ENCODE results near the gene TSTD2. TPM values are rescaled to one million over a fixed set of nuclear protein-coding genes. Genes with fewer than 3 reads are reported as not detected.

TSTD2 gene
- total RNA-seq, 1 experiment from 2014 or later = 16.8 TPM

DNA sequence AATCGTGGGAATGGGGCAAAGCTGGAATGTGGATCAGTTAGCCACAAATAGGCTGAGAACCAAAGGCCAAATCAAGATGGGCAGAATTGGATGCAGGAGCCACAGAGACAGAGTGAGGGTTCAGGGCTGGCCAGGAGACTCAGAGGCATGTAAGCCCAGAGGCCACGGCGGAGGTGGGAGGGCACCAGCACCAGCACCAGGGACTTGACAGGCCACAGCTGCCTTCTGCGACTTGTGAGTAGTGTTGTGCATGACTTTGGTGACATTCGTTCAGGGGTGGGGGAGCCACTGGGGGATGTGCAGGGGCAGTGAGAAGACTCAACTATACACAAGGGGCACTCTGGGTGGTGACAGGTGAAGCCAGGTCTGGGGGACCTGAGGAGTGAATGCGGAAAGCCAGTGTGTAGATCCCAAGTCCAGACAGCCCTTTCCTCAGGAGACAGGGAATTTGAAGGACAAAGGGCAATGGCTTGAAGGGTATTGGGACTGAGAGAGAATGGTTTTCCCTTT is 78.5 kb downstream of the TSTD2 start:
- ChIA-PET CTCF (no interaction called here), POLR2A (no interaction called here)
- ATAC-seq (no peak), DNase-seq (ENCODE audit: low spot score) (no peak)
- no peak overlapping the region for H3K27ac Mint-ChIP-seq
- H3K27me3 Mint-ChIP-seq (ENCODE audit: low read depth) = no peaks in the 10 kb centered on the region
- no peaks in the 10 kb centered on the region for H3K9me3 Mint-ChIP-seq
- peaks cover 23% of the 10 kb centered on the region for H3K4me1 Mint-ChIP-seq
- no peaks in the 10 kb centered on the region for H3K36me3 Mint-ChIP-seq
- TF ChIP-seq, protein P1, sequence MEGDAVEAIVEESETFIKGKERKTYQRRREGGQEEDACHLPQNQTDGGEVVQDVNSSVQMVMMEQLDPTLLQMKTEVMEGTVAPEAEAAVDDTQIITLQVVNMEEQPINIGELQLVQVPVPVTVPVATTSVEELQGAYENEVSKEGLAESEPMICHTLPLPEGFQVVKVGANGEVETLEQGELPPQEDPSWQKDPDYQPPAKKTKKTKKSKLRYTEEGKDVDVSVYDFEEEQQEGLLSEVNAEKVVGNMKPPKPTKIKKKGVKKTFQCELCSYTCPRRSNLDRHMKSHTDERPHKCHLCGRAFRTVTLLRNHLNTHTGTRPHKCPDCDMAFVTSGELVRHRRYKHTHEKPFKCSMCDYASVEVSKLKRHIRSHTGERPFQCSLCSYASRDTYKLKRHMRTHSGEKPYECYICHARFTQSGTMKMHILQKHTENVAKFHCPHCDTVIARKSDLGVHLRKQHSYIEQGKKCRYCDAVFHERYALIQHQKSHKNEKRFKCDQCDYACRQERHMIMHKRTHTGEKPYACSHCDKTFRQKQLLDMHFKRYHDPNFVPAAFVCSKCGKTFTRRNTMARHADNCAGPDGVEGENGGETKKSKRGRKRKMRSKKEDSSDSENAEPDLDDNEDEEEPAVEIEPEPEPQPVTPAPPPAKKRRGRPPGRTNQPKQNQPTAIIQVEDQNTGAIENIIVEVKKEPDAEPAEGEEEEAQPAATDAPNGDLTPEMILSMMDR (IDR thresholded peaks at IDR 0.05) = no peak
- TF ChIP-seq RORB (CRISPR knock-in tag; IDR thresholded peaks at IDR 0.05) (no peak), ZBTB21 (CRISPR knock-in tag; IDR thresholded peaks at IDR 0.05; ENCODE audit: borderline replicate concordance) (no peak), TEAD1 (CRISPR knock-in tag; IDR thresholded peaks at IDR 0.05) (no peak), EMX1 (CRISPR knock-in tag; IDR thresholded peaks at IDR 0.05) (no peak), ATF1 (CRISPR knock-in tag; IDR thresholded peaks at IDR 0.05) (no peak), SP1 (CRISPR knock-in tag; conservative IDR thresholded peaks at IDR 0.05) (no peak), ESRRA (CRISPR knock-in tag; IDR thresholded peaks at IDR 0.05; ENCODE audit: borderline replicate concordance) (no peak), NFYB (CRISPR knock-in tag; conservative IDR thresholded peaks at IDR 0.05; ENCODE audit: low read depth) (no peak), TP53 (CRISPR knock-in tag; IDR thresholded peaks at IDR 0.05) (no peak), ZNF138 (CRISPR knock-in tag; conservative IDR thresholded peaks at IDR 0.05) (no peak), ELF4 (CRISPR knock-in tag; IDR thresholded peaks at IDR 0.05; ENCODE audit: low read depth) (no peak), ZNF263 (CRISPR knock-in tag; IDR thresholded peaks at IDR 0.05; ENCODE audit: low read depth) (no peak), NR3C1 (CRISPR knock-in tag; conservative IDR thresholded peaks at IDR 0.05; ENCODE audit: low read depth) (no peak)
- TF ChIP-seq, protein P2, sequence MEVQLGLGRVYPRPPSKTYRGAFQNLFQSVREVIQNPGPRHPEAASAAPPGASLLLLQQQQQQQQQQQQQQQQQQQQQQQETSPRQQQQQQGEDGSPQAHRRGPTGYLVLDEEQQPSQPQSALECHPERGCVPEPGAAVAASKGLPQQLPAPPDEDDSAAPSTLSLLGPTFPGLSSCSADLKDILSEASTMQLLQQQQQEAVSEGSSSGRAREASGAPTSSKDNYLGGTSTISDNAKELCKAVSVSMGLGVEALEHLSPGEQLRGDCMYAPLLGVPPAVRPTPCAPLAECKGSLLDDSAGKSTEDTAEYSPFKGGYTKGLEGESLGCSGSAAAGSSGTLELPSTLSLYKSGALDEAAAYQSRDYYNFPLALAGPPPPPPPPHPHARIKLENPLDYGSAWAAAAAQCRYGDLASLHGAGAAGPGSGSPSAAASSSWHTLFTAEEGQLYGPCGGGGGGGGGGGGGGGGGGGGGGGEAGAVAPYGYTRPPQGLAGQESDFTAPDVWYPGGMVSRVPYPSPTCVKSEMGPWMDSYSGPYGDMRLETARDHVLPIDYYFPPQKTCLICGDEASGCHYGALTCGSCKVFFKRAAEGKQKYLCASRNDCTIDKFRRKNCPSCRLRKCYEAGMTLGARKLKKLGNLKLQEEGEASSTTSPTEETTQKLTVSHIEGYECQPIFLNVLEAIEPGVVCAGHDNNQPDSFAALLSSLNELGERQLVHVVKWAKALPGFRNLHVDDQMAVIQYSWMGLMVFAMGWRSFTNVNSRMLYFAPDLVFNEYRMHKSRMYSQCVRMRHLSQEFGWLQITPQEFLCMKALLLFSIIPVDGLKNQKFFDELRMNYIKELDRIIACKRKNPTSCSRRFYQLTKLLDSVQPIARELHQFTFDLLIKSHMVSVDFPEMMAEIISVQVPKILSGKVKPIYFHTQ (CRISPR knock-in tag; IDR thresholded peaks at IDR 0.05) = no peak
- TF ChIP-seq, protein P3, sequence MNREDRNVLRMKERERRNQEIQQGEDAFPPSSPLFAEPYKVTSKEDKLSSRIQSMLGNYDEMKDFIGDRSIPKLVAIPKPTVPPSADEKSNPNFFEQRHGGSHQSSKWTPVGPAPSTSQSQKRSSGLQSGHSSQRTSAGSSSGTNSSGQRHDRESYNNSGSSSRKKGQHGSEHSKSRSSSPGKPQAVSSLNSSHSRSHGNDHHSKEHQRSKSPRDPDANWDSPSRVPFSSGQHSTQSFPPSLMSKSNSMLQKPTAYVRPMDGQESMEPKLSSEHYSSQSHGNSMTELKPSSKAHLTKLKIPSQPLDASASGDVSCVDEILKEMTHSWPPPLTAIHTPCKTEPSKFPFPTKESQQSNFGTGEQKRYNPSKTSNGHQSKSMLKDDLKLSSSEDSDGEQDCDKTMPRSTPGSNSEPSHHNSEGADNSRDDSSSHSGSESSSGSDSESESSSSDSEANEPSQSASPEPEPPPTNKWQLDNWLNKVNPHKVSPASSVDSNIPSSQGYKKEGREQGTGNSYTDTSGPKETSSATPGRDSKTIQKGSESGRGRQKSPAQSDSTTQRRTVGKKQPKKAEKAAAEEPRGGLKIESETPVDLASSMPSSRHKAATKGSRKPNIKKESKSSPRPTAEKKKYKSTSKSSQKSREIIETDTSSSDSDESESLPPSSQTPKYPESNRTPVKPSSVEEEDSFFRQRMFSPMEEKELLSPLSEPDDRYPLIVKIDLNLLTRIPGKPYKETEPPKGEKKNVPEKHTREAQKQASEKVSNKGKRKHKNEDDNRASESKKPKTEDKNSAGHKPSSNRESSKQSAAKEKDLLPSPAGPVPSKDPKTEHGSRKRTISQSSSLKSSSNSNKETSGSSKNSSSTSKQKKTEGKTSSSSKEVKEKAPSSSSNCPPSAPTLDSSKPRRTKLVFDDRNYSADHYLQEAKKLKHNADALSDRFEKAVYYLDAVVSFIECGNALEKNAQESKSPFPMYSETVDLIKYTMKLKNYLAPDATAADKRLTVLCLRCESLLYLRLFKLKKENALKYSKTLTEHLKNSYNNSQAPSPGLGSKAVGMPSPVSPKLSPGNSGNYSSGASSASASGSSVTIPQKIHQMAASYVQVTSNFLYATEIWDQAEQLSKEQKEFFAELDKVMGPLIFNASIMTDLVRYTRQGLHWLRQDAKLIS (CRISPR knock-in tag; IDR thresholded peaks at IDR 0.05; ENCODE audit: borderline replicate concordance) = no peak
- TF ChIP-seq, protein P4, sequence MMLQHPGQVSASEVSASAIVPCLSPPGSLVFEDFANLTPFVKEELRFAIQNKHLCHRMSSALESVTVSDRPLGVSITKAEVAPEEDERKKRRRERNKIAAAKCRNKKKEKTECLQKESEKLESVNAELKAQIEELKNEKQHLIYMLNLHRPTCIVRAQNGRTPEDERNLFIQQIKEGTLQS (CRISPR knock-in tag; conservative IDR thresholded peaks at IDR 0.05) = no peak
- TF ChIP-seq, protein P5, sequence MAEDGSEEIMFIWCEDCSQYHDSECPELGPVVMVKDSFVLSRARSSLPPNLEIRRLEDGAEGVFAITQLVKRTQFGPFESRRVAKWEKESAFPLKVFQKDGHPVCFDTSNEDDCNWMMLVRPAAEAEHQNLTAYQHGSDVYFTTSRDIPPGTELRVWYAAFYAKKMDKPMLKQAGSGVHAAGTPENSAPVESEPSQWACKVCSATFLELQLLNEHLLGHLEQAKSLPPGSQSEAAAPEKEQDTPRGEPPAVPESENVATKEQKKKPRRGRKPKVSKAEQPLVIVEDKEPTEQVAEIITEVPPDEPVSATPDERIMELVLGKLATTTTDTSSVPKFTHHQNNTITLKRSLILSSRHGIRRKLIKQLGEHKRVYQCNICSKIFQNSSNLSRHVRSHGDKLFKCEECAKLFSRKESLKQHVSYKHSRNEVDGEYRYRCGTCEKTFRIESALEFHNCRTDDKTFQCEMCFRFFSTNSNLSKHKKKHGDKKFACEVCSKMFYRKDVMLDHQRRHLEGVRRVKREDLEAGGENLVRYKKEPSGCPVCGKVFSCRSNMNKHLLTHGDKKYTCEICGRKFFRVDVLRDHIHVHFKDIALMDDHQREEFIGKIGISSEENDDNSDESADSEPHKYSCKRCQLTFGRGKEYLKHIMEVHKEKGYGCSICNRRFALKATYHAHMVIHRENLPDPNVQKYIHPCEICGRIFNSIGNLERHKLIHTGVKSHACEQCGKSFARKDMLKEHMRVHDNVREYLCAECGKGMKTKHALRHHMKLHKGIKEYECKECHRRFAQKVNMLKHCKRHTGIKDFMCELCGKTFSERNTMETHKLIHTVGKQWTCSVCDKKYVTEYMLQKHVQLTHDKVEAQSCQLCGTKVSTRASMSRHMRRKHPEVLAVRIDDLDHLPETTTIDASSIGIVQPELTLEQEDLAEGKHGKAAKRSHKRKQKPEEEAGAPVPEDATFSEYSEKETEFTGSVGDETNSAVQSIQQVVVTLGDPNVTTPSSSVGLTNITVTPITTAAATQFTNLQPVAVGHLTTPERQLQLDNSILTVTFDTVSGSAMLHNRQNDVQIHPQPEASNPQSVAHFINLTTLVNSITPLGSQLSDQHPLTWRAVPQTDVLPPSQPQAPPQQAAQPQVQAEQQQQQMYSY (CRISPR knock-in tag; IDR thresholded peaks at IDR 0.05) = no peak
- no peak overlapping the region for H3K4me3 Mint-ChIP-seq
